Endothelial cell of umbilical vein (primary cell): Measurements from ENCODE around the gene FAM107A. TPM values are rescaled to one million over a fixed set of nuclear protein-coding genes. Genes with fewer than 3 reads are reported as not detected.

Experiments
- BruUV-seq: library from RNA; stranded (reverse); fragments of 400-500 nt; replicated peaks from 2 replicates; lab custom pipeline; 2021; lab: Mats Ljungman, UMichigan
- CTCF ChIA-PET: fragments of 300-600, 350-600 bp; sonication (Branson Sonifier 250); formaldehyde crosslinking; loops from one replicate; lab custom pipeline; 2021; ENCODE audit warnings: antibody characterized with exemption, inconsistent platforms; lab: Charles Lee
- POLR2A ChIA-PET: fragments of 300-600, 350-600 bp; sonication (Branson Sonifier 250); formaldehyde crosslinking; loops from one replicate; lab custom pipeline; 2021; ENCODE audit warnings: antibody characterized with exemption, inconsistent platforms; lab: Charles Lee
- DNase-seq: peaks from one replicate; pipeline ENCODE4 v3.0.0-alpha.2; 2011; ENCODE audit warnings: low read depth, low spot score
- FAIRE-seq: peaks from 2 replicates; lab custom pipeline; 2011; peaks lifted over from hg19 to GRCh38; lab: Jason Lieb, UNC
- H2AFZ ChIP-seq: 2 replicates; pipeline ENCODE4 v1.6.0; 2012; ENCODE audit warnings: low read depth, low read length, control low read depth, inconsistent platforms
- H3K27ac ChIP-seq: 2 replicates; pipeline ENCODE4 v1.5.1; 2011; ENCODE audit warnings: low read depth, mild to moderate bottlenecking, control low read depth, low read length, moderate library complexity; ENCODE audit not compliant: insufficient read depth
- H3K27me3 ChIP-seq, 2 experiments: 2 replicates each; pipeline versions ENCODE4 v1.6.0 to v1.6.1; 2011; ENCODE audit warnings: low read length in 2 of 2, mixed read lengths in 1 of 2; ENCODE audit not compliant: control insufficient read depth in 2 of 2, insufficient read depth in 2 of 2
- H3K36me3 ChIP-seq, 2 experiments: 2 replicates in 1 of 2; 3 replicates in 1 of 2; pipeline ENCODE4 v1.5.1; 2011; ENCODE audit warnings: low read length in 2 of 2, mild to moderate bottlenecking in 1 of 2, moderate library complexity in 1 of 2; ENCODE audit not compliant: control insufficient read depth in 2 of 2, insufficient read depth in 2 of 2; ENCODE audit errors: extremely low read depth in 1 of 2
- H3K4me1 ChIP-seq: 3 replicates; pipeline ENCODE4 v1.5.1; 2011; ENCODE audit warnings: mild to moderate bottlenecking, low read length; ENCODE audit not compliant: control insufficient read depth, insufficient read depth; ENCODE audit errors: extremely low read depth
- H3K4me2 ChIP-seq: 2 replicates; pipeline ENCODE4 v1.6.1; 2011; ENCODE audit warnings: low read length, control low read depth, mixed read lengths; ENCODE audit not compliant: insufficient read depth
- H3K4me3 ChIP-seq, 3 experiments: fragments of 200-600 bp in 1 of 3; sonication (generic), shearing (Covaris generic) in 1 of 3; replicated peaks in 1 of 3; 2 replicates each; pipeline ENCODE4 v1.5.1; 2011 to 2016; ENCODE audit warnings: control low read depth in 3 of 3, low read length in 3 of 3, mild to moderate bottlenecking in 2 of 3, inconsistent platforms in 1 of 3, low read depth in 1 of 3, moderate library complexity in 1 of 3; ENCODE audit not compliant: insufficient read depth in 1 of 3
- H3K79me2 ChIP-seq: 2 replicates; pipeline ENCODE4 v1.6.0; 2012; ENCODE audit warnings: low read length, inconsistent platforms; ENCODE audit not compliant: control insufficient read depth, insufficient read depth
- H3K9ac ChIP-seq: replicated peaks from 2 replicates; pipeline ENCODE3; 2011; ENCODE audit warnings: low read length, control low read depth; ENCODE audit not compliant: insufficient read depth; ENCODE audit errors: extremely low read depth
- H3K9me1 ChIP-seq: replicated peaks from 3 replicates; pipeline ENCODE4 v1.6.0; 2011; ENCODE audit warnings: mild to moderate bottlenecking, low read length; ENCODE audit not compliant: control insufficient read depth, insufficient read depth; ENCODE audit errors: extremely low read depth
- H3K9me3 ChIP-seq: replicated peaks from 2 replicates; pipeline ENCODE4 v1.5.1; 2012; ENCODE audit warnings: low read length, inconsistent platforms; ENCODE audit not compliant: control insufficient read depth, insufficient read depth
- H4K20me1 ChIP-seq: replicated peaks from 2 replicates; pipeline ENCODE3; 2011; ENCODE audit warnings: mild to moderate bottlenecking, low read length; ENCODE audit not compliant: control insufficient read depth, insufficient read depth; ENCODE audit errors: extremely low read depth
- CTCF ChIP-seq, 2 donors: IDR thresholded peaks; 1 replicate in 1 of 2; 2 replicates in 1 of 2; pipeline ENCODE4 v1.5.1; 2011; ENCODE audit warnings: low read length in 2 of 2, mild to moderate bottlenecking in 2 of 2, moderate library complexity in 2 of 2, control low read depth in 1 of 2, inconsistent platforms in 1 of 2, low read depth in 1 of 2; ENCODE audit not compliant: insufficient read depth in 1 of 2; ENCODE audit errors: extremely low read depth in 1 of 2
- EZH2 ChIP-seq: IDR thresholded peaks from 2 replicates; pipeline ENCODE4 v1.6.1; 2012; ENCODE audit warnings: borderline replicate concordance, low read depth, mild to moderate bottlenecking, moderate library complexity, low read length, inconsistent platforms; ENCODE audit not compliant: severe bottlenecking
- FOS ChIP-seq: IDR thresholded peaks from 2 replicates; pipeline ENCODE4 v1.6.1; 2011; ENCODE audit warnings: mild to moderate bottlenecking, low read length, moderate library complexity, borderline replicate concordance; ENCODE audit not compliant: insufficient read depth
- GATA2 ChIP-seq: IDR thresholded peaks from 2 replicates; pipeline ENCODE4 v1.7.0; 2011; ENCODE audit warnings: low read depth, mild to moderate bottlenecking, moderate library complexity, mixed read lengths, low read length; ENCODE audit not compliant: insufficient read length, insufficient read depth
- JUN ChIP-seq: IDR thresholded peaks from 2 replicates; pipeline ENCODE4 v1.6.1; 2011; ENCODE audit warnings: borderline replicate concordance, low read depth; ENCODE audit not compliant: insufficient read length, insufficient read depth
- MYC ChIP-seq: IDR thresholded peaks from one replicate; pipeline ENCODE4 v1.6.1; 2011; ENCODE audit warnings: mild to moderate bottlenecking, low read depth, low read length
- POLR2A ChIP-seq: IDR thresholded peaks from 2 replicates; pipeline ENCODE4 v1.6.1; 2012; ENCODE audit warnings: low read depth, mild to moderate bottlenecking, control low read depth, low read length
- dilution Hi-C: fragments of 300-500 bp; cut with MboI; formaldehyde crosslinking; loops from one replicate; pipeline ENCODE4 v1.15.0; 2019; ENCODE audit warnings: low sequenced_read_pairs; ENCODE audit not compliant: extremely low pct_ligation_motif_present
- intact Hi-C: fragments of 100-400 bp; cut with micrococcal nuclease; formaldehyde crosslinking; loops from one replicate; pipeline ENCODE4 v1.10.0; 2022
- polyA plus RNA-seq, 4 experiments: library from polyadenylated mRNA; depleted of rRNA in 3 of 4; stranded (reverse) in 3 of 4; unstranded in 1 of 4; fragments of >200 nt; gene quantifications; 2 replicates each; pipeline versions ENCODE4 v1.2.1 to v1.2.3, GENCODE V29; 2011 to 2012; ENCODE audit warnings: missing spikeins in 1 of 4
- total RNA-seq: library from RNA; stranded (reverse); gene quantifications from 2 replicates; pipeline ENCODE4 v1.2.3, GENCODE V29; 2021
- TF ChIP-seq, protein P1 (sequence below): IDR thresholded peaks from 2 replicates; pipeline ENCODE4 v1.6.1; 2011; ENCODE audit not compliant: insufficient read depth, insufficient read length

Gene FAM107A
- total and polyA plus RNA-seq, 2 donors (not counting 3 experiments of a cell fraction or from before 2014, with no cell fraction given), result 5.7 to 10.7 TPM

DNA sequence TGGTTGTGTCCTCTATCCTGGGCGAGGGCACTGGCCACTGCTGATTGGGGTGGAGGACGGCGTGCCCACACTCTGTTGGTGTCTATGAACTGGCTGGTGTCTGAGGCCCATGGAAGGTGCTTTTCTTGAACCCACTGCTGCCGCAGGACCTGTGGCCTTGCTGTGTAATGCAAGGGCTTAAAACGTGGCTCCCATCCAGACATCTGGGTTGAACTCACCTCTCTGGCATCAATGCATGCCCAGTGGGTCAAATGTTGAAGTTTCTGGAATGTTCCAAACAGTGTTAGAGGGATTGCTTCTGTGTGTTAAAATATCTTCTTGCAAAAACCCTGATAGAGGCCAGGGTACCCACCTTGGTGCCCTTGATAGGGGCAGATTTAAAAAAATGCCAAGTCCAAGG is 46.8 kb upstream of the FAM107A start:
- dilution Hi-C loops (no loop called here), intact Hi-C loops (no loop called here)
- H3K9me3 ChIP-seq, result no peaks in the 10 kb centered on the region
- no peaks in the 10 kb centered on the region for H3K9me1 ChIP-seq
- peaks cover 21% of the 10 kb centered on the region for H3K4me1 ChIP-seq
- DNase-seq (no peak), FAIRE-seq (no peak)
- BruUV-seq, result no TSS peak
- no peak overlapping the region for H3K9ac ChIP-seq
- H3K4me2 ChIP-seq, result no peak overlapping the region
- H3K27me3 ChIP-seq, result no peaks in the 10 kb centered on the region
- H4K20me1 ChIP-seq, result no peaks in the 10 kb centered on the region
- ChIA-PET POLR2A (no interaction called here), CTCF (interaction anchor here (0.7 kb wide), 1 partner anchor 12 kb away, joined by 3 read pairs; no protein-coding TSS in a partner anchor)
- no peak overlapping the region for H2AFZ ChIP-seq
- no peak overlapping the region for H3K27ac ChIP-seq
- TF ChIP-seq, protein P1, sequence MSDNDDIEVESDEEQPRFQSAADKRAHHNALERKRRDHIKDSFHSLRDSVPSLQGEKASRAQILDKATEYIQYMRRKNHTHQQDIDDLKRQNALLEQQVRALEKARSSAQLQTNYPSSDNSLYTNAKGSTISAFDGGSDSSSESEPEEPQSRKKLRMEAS, result no peak
- no peak for TF ChIP-seq JUN
- TF ChIP-seq EZH2, result no peak
- TF ChIP-seq MYC, result no peak
- no peak for TF ChIP-seq CTCF (IDR thresholded peaks at IDR 0.05; ENCODE audit: extremely low read depth in 1 of 2, insufficient read depth in 1 of 2, low read depth in 1 of 2, low read length in 2 of 2)
- TF ChIP-seq GATA2, result no peak
- TF ChIP-seq FOS, result no peak
- no peak for TF ChIP-seq POLR2A
- no peaks in the 10 kb centered on the region for H3K36me3 ChIP-seq
- no peaks in the 10 kb centered on the region for H3K79me2 ChIP-seq
- H3K4me3 ChIP-seq, result no peak overlapping the region
